Endothelial cell of umbilical vein (primary cell): ENCODE measurements around the gene CCNA1.

ENCODE experiments used
- JUN ChIP-seq: IDR thresholded peaks from 2 replicates; pipeline ENCODE4 v1.6.1; 2011; ENCODE audit warnings: borderline replicate concordance, low read depth; ENCODE audit not compliant: insufficient read length, insufficient read depth
- POLR2A ChIP-seq: IDR thresholded peaks from 2 replicates; pipeline ENCODE4 v1.6.1; 2012; ENCODE audit warnings: low read depth, mild to moderate bottlenecking, control low read depth, low read length
- TF ChIP-seq, protein P1 (sequence below), 2 donors: IDR thresholded peaks; 1 replicate in 1 of 2; 2 replicates in 1 of 2; pipeline ENCODE4 v1.5.1; 2011; ENCODE audit warnings: low read length in 2 of 2, mild to moderate bottlenecking in 2 of 2, moderate library complexity in 2 of 2, control low read depth in 1 of 2, inconsistent platforms in 1 of 2, low read depth in 1 of 2; ENCODE audit not compliant: insufficient read depth in 1 of 2; ENCODE audit errors: extremely low read depth in 1 of 2

DNA sequence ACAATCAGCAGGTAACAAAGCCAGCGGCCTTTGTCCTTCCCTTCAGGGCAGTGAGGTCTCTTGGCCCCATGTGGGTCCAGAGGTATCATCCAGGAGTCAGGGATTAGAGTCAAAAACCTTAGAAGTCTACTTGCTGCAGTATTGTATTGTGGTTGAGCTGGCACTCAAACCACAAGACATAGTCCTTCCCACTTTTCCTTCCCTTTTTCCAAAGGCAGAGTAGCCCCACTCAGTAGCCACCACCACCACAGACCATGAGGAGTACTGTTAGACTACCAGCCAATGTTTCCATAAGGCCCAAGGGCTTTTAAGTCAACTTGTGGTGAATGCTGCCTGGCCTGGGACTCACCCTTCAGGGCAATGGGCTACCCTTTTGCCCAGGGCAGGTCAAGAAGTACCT is 27.1 kb upstream of the CCNA1 start:
- TF ChIP-seq POLR2A (no peak), JUN (no peak)
- TF ChIP-seq, protein P1, sequence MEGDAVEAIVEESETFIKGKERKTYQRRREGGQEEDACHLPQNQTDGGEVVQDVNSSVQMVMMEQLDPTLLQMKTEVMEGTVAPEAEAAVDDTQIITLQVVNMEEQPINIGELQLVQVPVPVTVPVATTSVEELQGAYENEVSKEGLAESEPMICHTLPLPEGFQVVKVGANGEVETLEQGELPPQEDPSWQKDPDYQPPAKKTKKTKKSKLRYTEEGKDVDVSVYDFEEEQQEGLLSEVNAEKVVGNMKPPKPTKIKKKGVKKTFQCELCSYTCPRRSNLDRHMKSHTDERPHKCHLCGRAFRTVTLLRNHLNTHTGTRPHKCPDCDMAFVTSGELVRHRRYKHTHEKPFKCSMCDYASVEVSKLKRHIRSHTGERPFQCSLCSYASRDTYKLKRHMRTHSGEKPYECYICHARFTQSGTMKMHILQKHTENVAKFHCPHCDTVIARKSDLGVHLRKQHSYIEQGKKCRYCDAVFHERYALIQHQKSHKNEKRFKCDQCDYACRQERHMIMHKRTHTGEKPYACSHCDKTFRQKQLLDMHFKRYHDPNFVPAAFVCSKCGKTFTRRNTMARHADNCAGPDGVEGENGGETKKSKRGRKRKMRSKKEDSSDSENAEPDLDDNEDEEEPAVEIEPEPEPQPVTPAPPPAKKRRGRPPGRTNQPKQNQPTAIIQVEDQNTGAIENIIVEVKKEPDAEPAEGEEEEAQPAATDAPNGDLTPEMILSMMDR (IDR thresholded peaks at IDR 0.05; ENCODE audit: extremely low read depth in 1 of 2, insufficient read depth in 1 of 2, low read depth in 1 of 2, low read length in 2 of 2) = no peak
